ENCODE results near the gene RPS21.

- no peak for TF ChIP-seq POLR2A (IDR thresholded peaks at IDR 0.05)
- TF ChIP-seq, protein P1, sequence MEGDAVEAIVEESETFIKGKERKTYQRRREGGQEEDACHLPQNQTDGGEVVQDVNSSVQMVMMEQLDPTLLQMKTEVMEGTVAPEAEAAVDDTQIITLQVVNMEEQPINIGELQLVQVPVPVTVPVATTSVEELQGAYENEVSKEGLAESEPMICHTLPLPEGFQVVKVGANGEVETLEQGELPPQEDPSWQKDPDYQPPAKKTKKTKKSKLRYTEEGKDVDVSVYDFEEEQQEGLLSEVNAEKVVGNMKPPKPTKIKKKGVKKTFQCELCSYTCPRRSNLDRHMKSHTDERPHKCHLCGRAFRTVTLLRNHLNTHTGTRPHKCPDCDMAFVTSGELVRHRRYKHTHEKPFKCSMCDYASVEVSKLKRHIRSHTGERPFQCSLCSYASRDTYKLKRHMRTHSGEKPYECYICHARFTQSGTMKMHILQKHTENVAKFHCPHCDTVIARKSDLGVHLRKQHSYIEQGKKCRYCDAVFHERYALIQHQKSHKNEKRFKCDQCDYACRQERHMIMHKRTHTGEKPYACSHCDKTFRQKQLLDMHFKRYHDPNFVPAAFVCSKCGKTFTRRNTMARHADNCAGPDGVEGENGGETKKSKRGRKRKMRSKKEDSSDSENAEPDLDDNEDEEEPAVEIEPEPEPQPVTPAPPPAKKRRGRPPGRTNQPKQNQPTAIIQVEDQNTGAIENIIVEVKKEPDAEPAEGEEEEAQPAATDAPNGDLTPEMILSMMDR (IDR thresholded peaks at IDR 0.05): no peak
Observed at GRCh38 chr20:62391165-62392076, 4.5 kb downstream of the RPS21 start.
